Hippocampal formation (tissue), 2 donors: Measurements from ENCODE around the gene SLC12A5.

Source experiments
- DNase-seq, 2 donors: peaks; one replicate each; lab custom pipeline; 2025; lab: John Stamatoyannopoulos, UW

Gene SLC12A5

DNA sequence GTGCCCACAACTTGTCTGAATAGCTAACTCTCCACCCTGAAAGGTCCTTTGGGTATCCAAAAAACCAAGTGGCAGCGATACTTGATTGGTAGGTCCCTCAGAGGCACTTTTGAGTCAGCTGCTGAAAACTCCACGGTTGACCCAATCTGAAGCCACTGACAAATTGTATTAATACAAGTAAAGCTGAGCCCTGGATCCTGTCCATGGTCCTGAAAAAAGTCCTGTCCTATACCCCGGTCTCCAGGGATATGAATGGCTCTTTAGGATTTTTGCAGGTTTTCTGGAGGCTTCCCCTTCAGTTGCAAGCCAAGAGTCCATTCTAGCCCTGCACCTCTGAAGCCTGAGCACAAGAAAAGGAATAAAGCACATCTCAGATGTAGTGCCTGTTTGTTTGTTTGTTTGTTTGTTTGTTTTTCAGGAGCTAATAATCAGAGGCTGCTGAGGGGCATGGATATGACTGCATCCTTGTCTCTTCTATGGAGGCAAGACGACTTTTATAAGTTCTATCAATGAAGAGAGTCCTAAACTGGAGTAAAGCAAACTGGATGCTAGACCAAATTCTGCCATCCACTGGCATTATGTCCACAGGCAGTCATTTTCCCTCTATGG lies 1.7 kb upstream of the SLC12A5 start:
- DNase-seq = no peak

DNA sequence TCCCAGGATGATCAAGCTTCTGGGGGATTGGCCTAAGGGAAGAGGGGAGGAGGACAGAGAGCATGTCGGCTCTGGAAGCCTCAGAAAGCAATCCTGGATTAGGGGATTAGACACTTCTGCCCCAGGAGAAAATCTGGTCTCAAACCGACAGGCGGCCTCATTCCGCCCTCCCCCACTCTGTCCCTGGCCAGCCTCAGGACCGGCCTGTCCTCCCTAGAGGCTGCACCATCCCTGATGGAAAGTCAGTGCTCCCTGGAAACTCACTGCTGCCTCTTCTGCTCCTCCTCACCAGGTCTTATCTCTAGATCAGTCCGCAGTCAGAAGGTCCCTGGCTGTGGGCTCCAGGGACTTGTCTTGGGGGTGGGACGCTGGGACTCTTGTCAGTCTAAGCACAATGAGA lies 905 bp upstream of the SLC12A5 start:
- DNase-seq = no peak

DNA sequence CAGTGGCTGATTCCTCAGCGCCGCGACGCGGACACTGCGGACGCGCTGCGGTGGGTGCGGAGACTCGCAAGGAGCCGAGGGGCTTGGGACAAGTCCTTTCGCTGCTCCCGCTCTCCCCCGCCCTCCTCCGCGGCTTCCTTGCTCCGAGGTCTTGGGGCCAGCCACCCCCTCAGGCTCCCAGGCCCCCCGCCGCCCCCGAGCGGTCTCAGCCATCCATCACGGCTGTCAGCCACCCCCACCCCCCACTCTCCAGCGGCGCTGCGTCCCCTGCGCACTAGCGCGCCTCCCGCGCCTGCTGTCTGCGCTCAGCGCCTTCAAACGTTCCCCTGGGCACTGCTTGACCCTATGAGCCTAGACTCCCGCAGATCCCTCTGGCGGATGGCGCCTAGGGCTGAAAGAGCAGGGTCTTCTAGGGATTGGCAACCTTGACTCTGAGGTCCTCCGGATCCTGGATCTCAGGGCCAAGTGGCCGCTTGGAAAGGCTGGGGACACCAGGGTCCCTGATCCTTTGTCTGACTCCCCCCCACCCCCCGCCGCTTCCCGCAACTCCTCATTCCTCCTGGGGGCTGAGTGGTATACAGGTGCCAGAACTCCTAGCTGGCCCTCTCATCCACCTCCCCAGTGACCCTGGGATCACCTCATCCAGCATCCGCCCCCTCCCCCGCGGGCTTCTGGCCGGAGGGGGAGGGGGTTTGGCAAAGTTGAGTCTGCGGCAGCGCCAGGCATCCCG lies 1.4 kb downstream of the SLC12A5 start:
- no peak for DNase-seq

DNA sequence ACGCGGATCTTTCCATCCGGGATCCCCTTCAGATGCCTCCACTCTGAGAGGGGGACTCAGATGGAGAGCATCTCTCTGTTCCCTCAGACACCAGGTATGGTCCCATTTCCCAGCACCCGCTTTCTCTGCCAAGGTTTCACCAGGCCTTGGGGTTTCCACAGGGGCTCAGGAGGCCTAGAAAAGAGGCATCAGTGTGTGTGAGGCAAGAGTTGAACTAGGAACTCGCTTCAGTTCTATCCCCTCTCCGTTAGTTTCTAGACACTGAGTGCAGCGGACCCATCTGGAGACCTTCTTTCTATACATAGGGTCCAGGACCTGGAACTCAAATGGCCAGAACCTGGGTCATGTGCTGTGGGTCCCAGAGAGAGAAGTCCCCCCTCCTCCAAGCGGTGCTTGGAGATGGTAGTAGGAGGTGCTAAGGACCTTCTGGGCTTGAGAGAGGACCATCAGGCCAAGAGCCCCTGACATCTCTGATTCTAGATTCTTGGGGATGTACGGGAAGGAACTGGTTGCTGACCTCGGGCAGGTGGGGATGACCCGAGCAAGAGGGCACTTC lies 2.1 kb downstream of the SLC12A5 start:
- DNase-seq = no peak

DNA sequence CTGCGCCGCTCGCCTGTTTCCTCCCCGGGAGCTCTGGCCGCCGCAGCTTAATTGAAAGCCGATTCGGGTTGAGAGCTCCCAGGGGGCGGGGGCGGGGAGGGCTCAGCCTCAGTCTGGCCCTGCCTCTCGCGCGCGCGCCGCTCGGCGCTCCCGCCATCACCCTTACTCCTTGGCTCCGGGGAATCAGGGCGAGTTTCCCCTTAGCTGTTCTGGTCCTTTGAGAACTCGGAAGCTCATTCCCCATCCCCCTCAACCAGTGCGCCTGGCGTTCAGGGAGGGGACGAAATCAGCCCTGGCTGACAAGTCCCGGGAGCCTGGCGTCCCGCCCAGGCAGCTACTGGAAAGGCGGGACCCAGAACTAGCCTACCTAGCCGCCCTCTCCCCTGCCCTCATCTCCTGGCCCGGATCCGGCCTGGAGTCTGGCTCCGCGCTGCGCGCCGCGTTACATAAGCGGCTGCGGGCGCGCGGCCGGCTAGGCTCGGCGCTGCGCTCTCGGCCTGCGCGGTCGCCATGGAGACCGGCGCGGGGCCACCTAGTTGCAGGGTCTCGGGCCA lies 2.8 kb downstream of the SLC12A5 start:
- no peak for DNase-seq

DNA sequence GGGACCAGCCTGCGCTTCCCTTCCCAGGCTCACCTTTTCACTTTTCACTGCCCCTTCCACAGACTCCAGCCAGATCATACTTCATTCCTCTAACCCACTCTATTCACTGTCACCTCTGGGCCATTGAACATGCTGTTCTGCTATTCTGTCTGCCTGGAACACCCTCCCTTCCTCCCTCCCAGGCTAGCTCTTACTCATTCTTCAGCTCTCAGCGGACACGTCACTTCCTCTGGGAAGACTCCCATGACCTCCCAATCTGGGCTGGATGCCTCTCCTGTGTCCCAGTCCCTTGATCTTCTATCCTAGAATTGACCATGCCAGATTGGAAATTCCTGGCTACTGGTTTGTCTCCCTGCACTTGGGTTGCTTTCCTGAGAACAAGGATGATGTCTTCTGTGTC lies 5.0 kb downstream of the SLC12A5 start:
- no peak for DNase-seq

DNA sequence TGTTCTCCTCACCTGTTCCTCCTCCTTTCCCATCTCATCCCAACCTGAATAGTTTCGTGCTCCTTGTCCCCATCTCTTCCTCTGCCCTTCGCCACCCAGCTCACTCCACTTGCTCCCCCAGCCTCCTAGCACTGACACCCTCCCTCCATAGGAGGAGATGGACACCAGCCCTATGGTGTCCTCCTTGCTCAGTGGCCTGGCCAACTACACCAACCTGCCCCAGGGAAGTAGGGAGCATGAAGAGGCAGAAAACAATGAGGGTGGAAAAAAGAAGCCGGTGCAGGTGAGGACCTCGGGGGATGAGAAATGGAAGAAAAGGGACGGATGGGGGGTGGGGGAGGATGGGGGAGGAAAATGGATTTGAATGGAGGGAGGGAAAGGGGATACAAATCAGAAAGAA lies 6.2 kb downstream of the SLC12A5 start:
- no peak for DNase-seq

DNA sequence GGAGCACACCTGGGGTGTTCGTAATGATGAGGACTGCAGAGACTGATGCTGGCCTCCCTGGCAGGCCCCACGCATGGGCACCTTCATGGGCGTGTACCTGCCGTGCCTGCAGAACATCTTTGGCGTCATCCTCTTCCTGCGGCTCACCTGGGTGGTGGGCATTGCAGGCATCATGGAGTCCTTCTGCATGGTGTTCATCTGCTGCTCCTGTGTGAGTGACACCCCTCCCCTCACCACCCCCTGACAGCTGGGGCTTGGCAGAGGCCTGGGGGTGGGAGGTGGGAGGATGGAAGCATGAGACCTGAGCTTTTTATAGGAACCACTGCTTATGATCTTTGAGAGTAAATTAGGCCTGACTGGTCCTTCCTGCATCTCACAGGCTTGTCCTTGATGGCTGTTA lies 6.7 kb downstream of the SLC12A5 start:
- DNase-seq = no peak

DNA sequence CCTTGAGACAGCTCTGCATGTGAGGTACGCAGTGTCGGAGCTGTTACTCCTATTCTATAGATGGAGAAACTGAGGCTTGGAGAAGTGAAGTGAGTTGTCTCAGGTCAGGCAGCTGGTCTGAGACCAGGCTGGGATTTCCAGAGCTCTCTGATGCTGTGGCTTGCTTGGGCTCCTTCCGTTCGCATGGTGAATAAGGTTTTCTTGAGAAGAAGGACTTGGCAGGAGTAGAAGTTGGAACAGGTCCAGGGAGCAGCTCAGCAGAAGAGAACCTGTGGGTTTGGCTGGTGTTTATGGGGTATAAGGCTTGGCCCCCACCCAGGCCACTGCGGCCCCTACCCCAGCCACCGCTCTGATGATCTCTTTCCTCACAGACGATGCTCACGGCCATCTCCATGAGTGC lies 7.4 kb downstream of the SLC12A5 start:
- no peak for DNase-seq

DNA sequence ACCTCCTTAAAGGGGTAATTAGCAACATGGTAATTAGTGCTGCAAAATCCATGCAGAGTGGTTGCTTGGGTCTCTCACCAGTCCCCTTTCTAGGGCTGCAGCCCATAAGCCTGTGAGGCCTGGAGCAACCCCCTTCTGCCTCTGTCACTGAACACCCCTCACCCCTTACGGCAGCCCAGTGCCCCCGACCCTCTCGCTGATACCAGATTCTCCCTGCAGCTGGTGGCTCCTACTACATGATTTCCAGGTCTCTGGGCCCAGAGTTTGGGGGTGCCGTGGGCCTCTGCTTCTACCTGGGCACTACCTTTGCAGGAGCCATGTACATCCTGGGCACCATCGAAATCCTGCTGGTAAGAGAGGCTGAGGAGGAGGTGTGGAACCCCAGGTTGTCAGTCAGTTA lies 8.0 kb downstream of the SLC12A5 start:
- DNase-seq = no peak

DNA sequence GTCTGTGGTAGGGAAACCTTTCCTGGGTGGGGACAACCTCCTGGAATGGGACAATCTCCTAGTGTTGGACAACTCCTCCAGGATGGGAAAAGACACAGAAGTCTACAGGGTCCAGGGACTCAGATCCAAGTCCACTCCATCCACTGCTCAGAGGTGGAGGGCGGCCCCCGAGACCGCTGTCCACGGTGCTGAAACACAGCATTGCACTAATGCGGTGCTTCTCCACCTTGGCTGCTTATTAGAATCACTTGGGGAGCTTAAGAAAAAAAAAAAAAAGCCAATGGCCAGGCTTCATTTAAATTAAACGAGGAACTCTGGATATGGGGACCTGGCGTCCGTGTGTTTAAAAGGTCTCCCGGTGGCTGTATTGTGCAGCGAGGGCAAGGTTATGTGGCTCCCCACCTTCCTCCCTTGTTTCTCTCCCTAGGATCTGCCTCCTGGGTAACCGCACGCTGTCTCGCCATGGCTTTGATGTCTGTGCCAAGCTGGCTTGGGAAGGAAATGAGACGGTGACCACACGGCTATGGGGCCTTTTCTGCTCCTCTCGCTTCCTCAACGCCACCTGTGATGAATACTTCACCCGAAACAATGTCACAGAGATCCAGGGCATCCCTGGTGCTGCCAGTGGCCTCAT lies 12.0 kb downstream of the SLC12A5 start:
- no peak for DNase-seq

DNA sequence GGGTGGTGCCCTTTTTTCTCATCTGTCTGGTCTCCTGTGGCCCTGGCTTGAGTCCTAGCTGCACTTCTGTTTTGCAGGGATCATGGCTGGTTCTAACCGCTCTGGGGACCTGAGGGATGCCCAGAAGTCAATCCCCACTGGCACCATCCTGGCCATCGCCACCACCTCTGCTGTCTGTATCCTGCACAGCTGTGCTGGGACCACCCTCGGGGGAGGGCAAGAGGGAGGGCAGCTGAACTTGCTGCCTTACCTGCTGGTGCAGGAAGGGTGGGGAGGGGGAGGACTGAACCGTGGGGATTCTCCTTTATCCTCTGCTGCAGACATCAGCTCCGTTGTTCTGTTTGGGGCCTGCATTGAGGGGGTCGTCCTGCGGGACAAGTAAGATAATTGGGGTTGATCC lies 14.5 kb downstream of the SLC12A5 start:
- no peak for DNase-seq

DNA sequence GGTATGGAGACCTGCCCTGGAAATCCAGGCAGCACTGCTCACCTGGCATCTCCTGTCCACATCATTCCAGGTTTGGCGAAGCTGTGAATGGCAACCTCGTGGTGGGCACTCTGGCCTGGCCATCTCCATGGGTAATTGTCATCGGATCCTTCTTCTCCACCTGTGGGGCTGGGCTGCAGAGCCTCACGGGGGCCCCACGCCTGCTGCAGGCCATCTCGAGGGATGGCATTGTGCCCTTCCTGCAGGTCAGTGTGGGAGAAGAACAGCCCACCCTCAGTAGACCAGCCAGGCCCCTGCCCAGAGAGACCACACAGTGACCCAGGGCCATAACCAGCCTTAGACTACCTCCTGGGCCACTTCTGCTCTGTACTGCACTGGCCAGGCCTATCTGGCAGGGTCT lies 15.9 kb downstream of the SLC12A5 start:
- no peak for DNase-seq

DNA sequence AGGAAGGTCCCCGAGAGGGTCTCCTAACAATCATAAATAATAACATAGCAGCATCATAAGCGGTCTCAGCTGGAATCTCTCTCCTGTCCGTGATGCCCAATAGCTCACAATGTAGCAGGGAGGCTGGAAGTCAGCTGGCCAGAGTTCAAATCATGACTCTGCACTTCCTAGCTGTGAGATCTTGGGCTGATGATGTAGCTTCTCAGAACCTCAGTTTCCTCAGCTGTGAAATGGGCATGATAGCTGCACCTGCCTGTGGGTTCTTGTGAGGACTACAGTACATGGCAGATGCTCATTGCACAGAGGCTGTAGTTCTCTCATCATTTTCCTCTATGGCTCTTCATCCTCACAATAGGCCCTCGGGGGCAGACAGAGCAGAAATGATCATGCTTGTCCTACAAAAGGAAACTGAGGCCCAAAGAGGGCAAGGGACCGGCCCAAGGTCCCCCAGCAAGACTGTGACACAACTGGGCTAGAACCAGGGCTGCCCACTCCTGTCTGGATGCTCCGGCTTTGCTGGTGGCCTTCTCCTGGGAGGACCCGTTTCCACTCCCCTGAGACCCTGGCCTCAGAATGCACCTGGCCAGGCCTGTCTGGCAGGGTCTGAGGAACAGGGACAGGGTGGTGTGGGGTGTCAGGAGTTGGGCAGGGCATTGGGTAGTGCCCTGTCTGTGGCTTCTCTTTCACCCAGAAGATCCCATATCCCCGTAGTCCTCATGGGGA lies 17.7 kb downstream of the SLC12A5 start:
- DNase-seq = no peak

DNA sequence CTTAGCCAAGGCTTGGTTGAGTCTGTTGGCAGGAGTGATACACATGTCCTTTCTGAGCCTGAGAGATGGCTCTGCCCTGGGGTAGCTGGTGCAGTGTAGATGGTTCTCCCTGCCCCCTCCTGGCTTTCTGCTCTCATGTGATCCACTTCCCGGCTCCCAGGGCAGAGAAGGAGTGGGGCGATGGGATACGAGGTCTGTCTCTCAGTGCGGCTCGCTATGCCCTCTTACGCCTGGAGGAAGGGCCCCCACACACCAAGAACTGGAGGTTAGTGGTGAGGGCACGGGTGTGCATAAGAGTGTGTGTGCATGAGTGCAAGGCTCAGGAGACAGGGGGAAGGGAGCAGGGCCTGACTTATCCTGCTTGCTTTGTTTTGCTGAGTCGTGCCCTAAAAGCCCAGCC lies 18.8 kb downstream of the SLC12A5 start:
- DNase-seq = no peak

DNA sequence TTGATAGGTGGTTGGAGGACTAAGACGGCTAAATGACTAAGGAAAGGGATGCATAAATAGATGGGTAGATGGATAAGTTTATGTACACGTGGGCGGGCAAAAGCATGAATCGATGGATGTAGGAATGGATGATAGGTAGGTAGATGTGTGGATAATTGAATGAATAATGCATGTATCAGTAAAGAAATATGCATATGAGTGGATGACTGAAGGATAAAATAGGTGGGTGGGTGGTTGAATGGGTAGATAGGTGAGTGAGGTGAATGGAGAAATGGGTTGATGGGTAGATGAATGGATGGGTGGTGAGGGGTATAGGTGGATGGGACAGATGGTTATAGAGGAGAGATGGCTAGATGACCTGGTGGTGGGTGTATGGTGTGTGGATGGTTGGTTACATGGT lies 20.2 kb downstream of the SLC12A5 start:
- DNase-seq = no peak

DNA sequence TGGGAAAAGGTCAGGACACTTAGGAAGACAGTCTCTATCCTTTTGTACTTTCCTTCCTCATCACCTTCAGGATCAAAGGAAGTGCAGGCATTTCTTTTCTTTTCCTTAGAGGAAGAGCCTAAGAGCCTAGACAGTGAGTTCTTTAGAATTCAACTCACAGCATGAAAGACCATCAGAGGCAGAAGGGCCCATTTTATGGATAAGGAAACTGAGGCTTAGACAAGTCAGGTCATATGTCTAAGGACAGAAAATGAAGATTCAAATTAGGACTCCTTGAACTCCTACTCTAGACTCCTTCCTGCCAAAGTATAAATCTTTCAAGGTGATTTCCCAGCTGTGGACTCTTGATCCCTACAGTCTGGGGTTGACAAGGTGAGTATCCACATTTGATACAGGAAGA lies 20.8 kb downstream of the SLC12A5 start:
- no peak for DNase-seq

DNA sequence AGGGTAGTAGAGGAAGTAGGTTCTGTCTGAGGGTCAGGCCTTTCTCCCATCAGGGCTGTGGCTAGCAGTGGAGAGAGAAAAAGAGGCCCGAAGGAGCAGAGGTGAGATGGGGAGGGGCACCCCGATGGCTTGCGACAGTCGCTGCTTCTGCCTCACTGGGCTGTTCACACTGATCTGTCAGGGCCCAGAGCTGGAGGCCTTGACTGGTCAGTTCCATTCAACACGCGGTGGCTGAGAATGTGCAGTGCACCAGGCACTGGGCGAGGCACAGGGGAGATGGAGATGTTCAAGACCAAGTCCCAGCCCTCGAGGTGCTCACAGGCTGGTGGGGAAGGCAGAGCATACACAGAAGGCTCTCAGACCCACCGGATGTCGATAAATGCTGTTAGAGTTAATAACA lies 21.4 kb downstream of the SLC12A5 start:
- no peak for DNase-seq

DNA sequence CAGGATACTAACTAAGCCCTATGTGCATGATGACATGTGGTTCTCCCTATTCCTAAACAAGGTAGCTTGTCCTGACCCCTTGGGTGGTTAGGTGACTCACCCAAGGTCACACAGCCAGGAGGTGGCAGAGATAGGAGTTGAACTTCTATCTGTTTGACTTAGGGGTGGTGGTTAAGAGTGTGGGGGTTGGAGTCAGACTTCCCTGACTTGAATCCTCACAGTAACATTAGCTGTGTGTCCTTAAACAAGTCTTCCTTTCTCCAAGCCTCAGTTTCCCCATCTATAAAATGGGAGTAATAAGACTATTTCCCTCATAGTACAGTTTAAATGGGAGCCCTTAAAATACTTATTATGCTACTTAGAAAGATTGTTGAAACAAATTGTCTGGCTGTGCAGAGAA lies 21.9 kb downstream of the SLC12A5 start:
- no peak for DNase-seq

DNA sequence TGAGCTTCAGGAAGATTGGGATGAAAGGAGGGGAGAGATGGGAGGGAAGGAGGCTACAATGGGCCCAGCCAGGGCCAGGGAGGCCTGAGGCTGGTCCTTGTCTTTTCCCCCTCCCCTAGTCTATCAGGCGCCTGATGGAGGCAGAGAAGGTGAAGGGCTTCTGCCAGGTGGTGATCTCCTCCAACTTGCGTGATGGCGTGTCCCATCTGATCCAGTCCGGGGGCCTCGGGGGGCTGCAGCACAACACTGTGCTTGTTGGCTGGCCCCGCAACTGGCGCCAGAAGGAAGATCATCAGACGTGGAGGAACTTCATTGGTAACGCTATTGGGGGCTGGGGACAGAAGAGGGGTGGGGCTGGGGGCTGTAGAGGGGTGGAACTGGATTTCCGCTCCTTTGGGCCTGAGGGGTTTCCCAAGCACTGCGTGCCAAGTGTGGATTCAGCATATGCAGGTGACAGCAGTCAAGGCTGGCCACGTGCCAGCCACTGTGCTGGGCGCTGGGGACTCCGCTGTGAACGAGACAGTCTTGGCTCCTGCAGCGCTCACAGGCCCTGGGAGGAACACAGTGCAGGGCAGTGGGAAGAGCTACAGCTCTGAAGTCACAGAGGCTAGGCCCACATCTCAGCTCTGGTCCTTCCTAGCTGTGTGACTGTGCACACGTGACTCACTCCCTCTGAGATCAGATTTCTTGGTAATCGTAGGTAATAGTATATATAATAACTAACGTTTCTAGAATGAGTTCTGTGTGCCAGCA lies 22.7 kb downstream of the SLC12A5 start:
- no peak for DNase-seq

DNA sequence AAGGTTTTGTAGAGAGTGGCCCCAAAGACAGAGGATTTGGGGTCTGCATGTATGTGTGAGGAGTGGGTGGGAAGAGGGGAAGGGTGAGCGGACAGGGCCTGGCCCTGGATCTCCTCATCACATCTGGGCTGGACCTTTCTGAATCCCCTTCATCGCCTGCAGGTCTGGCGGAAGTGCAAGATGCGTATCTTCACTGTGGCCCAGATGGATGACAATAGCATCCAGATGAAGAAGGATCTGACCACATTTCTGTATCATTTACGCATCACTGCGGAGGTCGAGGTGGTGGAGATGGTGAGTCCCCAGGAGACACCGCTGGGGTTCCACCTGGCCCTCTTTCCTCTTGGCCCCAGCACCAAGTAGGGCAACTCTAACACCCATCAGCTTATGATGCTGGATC lies 24.4 kb downstream of the SLC12A5 start:
- DNase-seq = no peak

DNA sequence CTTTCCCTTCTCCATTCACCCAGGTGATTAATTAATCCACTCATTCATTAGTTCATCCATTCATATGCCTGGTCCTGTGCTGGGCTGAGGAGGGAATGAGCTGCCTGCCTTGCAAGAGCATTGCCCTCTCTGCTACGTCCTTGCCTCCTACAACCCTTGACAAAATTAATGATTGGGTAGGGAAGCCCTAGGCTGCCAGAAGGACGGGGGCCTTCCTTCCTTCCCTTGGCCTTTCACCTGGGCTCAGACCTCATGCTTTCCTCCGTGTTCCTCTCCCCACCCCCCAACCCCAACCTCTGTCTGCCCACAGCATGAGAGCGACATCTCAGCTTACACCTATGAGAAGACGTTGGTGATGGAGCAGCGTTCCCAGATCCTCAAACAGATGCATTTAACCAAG lies 25.6 kb downstream of the SLC12A5 start:
- DNase-seq = no peak
